Fibroblast of villous mesenchyme (primary cell): ENCODE data around the gene SIRPA. TPM values are rescaled to one million over a fixed set of nuclear protein-coding genes. Genes with fewer than 3 reads are reported as not detected.

Experiments used
- DNase-seq: peaks from one replicate; pipeline ENCODE4 v3.0.0-alpha.2; 2010; ENCODE audit warnings: low read depth
- H3K4me3 ChIP-seq: 2 replicates; pipeline ENCODE4 v1.5.1; 2011; ENCODE audit warnings: low read depth, mild to moderate bottlenecking, low read length
- total RNA-seq: library from RNA; depleted of rRNA; stranded (reverse); fragments of >200 nt; gene quantifications from 2 replicates; pipeline ENCODE4 v1.2.3, GENCODE V29; 2012
- TF ChIP-seq, protein P1 (sequence below): IDR thresholded peaks from 2 replicates; pipeline ENCODE4 v1.5.1; 2012; ENCODE audit warnings: low read depth, mild to moderate bottlenecking, low read length; ENCODE audit not compliant: insufficient read depth

SIRPA gene
- total RNA-seq, 1 donor: 3.9 TPM

DNA sequence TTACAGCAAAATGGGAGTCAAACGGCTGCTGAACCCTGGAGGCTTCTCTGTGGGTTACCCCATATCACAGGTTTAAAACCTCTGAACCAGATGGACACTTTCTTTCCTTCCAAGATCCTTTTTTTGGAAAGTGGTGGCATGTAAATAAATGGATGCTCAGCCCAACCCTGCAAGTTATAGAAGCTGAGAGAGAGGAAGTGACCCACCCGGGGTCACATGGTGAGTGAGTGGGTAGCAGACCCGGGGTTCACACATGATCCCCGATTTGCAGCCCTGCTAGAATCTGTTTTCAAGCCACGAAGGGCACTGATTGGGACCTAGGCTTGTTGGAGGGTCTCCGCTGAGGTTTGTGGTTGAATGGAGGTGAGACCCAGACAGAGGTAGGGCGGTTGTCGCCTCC lies 32.0 kb downstream of the SIRPA start:
- no peak overlapping the region for H3K4me3 ChIP-seq
- no peak for DNase-seq
- TF ChIP-seq, protein P1, sequence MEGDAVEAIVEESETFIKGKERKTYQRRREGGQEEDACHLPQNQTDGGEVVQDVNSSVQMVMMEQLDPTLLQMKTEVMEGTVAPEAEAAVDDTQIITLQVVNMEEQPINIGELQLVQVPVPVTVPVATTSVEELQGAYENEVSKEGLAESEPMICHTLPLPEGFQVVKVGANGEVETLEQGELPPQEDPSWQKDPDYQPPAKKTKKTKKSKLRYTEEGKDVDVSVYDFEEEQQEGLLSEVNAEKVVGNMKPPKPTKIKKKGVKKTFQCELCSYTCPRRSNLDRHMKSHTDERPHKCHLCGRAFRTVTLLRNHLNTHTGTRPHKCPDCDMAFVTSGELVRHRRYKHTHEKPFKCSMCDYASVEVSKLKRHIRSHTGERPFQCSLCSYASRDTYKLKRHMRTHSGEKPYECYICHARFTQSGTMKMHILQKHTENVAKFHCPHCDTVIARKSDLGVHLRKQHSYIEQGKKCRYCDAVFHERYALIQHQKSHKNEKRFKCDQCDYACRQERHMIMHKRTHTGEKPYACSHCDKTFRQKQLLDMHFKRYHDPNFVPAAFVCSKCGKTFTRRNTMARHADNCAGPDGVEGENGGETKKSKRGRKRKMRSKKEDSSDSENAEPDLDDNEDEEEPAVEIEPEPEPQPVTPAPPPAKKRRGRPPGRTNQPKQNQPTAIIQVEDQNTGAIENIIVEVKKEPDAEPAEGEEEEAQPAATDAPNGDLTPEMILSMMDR: no peak

DNA sequence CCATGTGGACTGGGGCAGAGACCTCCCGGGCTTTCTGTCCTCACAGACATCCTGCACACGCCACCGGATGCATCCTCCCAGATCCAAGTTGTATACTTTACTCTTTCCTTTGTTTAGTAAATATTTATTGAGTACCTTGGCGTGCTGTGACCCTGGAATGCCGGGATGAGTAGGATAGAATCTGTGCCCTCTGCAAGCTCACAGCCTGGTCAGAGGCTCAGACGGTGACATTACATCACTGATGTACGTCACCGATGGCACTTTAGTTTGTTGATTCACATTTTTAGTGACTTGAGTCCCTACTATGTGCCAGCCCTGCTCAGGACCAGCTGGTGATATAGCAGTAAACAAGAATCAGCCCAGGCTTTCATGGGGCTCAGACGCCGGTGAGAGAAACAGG lies 32.9 kb downstream of the SIRPA start:
- no peak for DNase-seq
- TF ChIP-seq, protein P1: no peak
- no peak overlapping the region for H3K4me3 ChIP-seq

DNA sequence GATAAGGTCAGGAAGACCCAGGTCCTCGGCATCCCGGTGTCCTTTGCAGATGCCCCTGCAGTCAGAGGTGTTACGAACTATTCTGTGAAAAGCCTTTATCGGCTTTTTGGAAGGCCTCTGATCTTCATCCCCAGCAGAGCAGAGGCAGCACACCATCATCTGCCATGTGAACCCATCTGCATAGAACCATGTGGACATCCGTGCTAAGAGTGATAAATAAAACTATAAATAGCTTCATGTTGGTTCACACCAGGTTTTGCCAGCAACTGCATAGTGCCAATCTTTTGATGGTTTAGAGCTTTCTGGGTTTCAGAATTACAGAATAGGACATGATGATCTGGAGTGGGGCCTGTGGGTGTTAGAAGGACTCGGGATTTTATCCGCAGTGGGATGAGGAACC lies 33.6 kb downstream of the SIRPA start:
- TF ChIP-seq, protein P1: no peak
- DNase-seq: no peak
- no peak overlapping the region for H3K4me3 ChIP-seq

DNA sequence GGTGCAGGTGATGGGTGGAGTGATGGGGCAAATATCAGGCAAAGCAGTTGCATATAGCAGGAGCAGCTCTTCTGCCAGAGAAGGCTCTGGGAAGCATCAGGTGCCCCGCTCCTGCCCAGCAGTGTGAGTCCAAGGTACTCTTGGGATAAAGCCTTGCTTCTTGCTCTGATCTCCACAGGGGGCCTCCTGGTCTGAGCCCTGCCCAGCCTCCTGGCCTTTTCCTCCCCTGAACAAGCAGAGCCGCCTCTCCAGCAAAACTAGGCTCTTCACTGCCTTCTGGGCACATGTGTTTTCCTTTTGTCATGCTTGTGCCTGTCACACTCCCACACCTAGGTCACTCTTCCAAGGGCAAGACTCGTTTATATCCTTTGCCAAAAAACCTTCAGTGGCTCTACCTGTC lies 34.3 kb downstream of the SIRPA start:
- H3K4me3 ChIP-seq: no peak overlapping the region
- TF ChIP-seq, protein P1: no peak
- DNase-seq: no peak

DNA sequence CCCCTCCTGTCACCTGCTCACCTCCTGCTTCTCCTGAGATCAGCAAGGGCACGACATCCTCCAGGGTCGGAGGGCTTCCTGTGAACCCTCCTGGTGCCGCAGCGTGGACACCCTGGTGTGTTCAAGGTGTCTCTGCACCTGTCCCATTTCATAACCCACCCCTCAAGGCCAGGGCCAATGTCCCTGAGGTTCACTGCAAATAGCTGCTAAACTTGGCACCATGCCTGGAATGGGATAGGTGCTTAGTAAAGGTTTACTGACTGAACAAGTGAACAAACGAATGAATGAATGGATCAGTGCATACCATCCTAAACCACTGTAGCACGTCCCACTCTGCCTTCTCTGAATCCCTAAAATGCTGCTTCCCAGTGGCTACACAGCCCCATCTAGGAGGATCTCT lies 35.0 kb downstream of the SIRPA start:
- no peak for DNase-seq
- no peak overlapping the region for H3K4me3 ChIP-seq
- TF ChIP-seq, protein P1: no peak

DNA sequence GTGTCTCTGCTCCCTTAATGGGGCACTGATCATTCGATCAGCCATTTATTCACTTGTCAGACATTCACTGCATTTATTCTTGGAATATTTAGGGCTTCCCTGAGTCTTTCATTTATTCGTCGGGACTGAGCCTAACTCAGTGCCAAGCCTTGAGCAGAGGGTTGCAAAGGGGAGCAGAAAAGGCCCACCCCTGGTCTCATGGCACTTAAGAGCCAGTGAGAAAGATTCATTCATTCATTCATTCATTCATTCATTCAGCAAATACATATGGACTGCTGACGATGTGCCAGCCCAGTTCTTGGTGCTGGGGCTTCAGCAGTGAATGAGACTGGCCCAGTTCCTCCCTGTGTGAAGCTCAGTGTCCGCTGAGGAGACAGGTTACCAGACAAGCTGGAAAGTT lies 36.6 kb downstream of the SIRPA start:
- TF ChIP-seq, protein P1: no peak
- DNase-seq: no peak
- H3K4me3 ChIP-seq: no peak overlapping the region

DNA sequence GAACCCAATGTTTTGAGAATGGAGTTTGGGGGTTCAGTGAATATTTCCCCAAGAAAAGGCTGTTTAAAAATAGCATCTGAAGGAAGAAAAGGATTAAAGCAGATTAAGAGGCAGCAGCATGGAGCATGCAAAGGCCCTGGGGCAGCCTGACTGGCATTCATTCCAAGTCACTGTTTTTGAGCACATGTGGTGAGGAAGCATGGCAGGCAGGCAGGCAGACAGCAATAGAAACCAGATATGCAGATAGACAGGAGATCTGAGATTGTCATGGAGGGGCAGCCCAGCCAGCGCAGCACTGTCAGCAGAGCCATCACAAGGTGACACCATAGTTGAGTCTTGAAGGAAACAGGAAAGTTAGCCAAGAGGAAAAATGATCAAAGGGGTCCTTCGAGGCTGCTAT lies 37.8 kb downstream of the SIRPA start:
- TF ChIP-seq, protein P1: no peak
- H3K4me3 ChIP-seq: no peak overlapping the region
- no peak for DNase-seq
